ENCODE results near the gene E2F3. TPM values are rescaled to one million over a fixed set of nuclear protein-coding genes. Genes with fewer than 3 reads are reported as not detected.

Gene E2F3
- total and polyA plus RNA-seq, 10 of the 15 experiments (the other 5 are each of a cell fraction or from before 2014, with no cell fraction given), result 5.1 to 16.8 (median 10.6) TPM

DNA sequence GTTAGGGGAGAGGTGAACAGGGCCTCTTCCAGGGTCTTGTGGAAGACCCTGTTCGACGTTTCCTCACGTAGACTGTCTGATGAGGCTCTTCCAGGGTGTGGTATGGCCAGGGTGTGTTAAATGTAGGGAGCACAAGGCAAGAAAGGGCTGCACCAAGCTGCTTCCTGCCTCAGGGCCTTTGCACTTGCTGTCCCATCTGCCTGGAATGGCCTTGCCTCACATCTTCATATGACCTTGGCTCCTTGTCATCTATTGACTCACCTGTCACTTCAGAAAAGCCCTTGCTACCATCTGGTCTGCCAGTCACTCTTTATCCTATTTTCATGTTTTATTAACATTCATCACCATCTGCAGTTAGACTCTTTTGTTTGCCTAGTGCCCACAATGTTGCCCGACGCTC, 31.0 kb downstream of the E2F3 start:
- no peak overlapping the region for H3K4me2 ChIP-seq (ENCODE audit: control insufficient read depth, insufficient read depth)
- DNase-seq (ENCODE audit: low read depth, low spot score), result no peak
- in situ Hi-C loops (cut with MboI) (no loop called here), intact Hi-C loops (cut with micrococcal nuclease; ENCODE audit: unreplicated experiment) (no loop called here)
- no peak for ATAC-seq
- no peak overlapping the region for H2AFZ ChIP-seq (ENCODE audit: control insufficient read depth, low read depth, low read length)
- POLR2A ChIA-PET, result no interaction called here
- CTCF ChIA-PET, result no interaction called here
- H3K27ac ChIP-seq (ENCODE audit: control insufficient read depth, insufficient read depth), result no peak overlapping the region
- H3K4me1 ChIP-seq (ENCODE audit: control insufficient read depth, insufficient read depth, low read length), result peaks cover 7% of the 10 kb centered on the region
- RAD21 ChIA-PET (ENCODE audit: unreplicated experiment), result no interaction called here
- H3K9me3 ChIP-seq (replicated peaks; ENCODE audit: control insufficient read depth, insufficient read depth, low read length), result peaks cover 1% of the 10 kb centered on the region; the same call in 2 of the 3 replicates
- BruUV-seq (replicated peaks), result no TSS peak
- WGBS (ENCODE audit: insufficient coverage, insufficient replicate concordance, low lambda C conversion rate, missing lambda C conversion rate), result 97% methylated on average over 5 of the region's 5 CpGs
- H3K4me3 ChIP-seq, result no peak overlapping the region
- H3K36me3 ChIP-seq (ENCODE audit: control insufficient read depth in 2 of 2, insufficient read depth in 2 of 2, low read length in 1 of 2), result peaks cover 4 to 9% of the 10 kb centered on the region in 2 experiments; a peak in 3 of 4 replicates
- peaks cover 4% of the 10 kb centered on the region; the same call in 1 of the 2 replicates for H4K20me1 ChIP-seq (ENCODE audit: control insufficient read depth, insufficient read depth)
- H3K27me3 ChIP-seq (replicated peaks in 1 of 2; ENCODE audit: control insufficient read depth in 2 of 2, insufficient read depth in 2 of 2, low read length in 1 of 2), result no peaks in the 10 kb centered on the region
- peaks cover 43% of the 10 kb centered on the region for H3K79me2 ChIP-seq (ENCODE audit: control insufficient read depth, insufficient read depth, low read length)
- no peak for FAIRE-seq
- TF ChIP-seq SP1 (IDR thresholded peaks at IDR 0.05; ENCODE audit: low read depth, low read length) (no peak), JUNB (IDR thresholded peaks at IDR 0.05) (no peak), EGR1 (IDR thresholded peaks at IDR 0.05; ENCODE audit: borderline replicate concordance in 1 of 2, low read depth in 2 of 2, low read length in 2 of 2) (no peak)
- SMC1A ChIA-PET (ENCODE audit: uncharacterized antibody, unreplicated experiment), result interaction anchor here (1.1 to 1.2 kb wide), 2 partner anchors 17 to 28 kb away, joined by 3 read pairs; no protein-coding TSS in a partner anchor
- no peak overlapping the region for H3K9ac ChIP-seq (ENCODE audit: control insufficient read depth, insufficient read depth, low read length)

DNA sequence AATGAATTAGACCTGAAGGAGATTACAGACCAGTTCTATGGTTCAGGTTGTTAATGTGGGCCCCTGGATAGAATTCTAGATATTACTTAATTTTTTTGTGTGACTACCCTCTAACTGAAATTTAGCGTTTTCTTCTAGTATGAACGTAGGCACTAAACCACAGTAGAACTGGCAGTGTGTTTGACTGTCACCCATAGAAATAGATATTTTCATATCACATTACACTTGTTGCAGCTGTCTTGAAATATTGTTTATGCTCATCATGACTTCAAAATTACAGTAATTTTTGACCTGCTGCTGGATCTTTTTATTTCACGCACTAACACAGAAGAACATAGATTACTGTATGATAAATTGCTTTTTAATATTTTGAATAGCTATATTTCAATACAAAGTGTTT, 31.6 kb downstream of the E2F3 start:
- no peak for TF ChIP-seq EZH2 (IDR thresholded peaks at IDR 0.05; ENCODE audit: borderline replicate concordance, control insufficient read depth, low read depth, low read length)
- no peak for TF ChIP-seq SREBF2 (IDR thresholded peaks at IDR 0.05; ENCODE audit: low read length)
- no peak for TF ChIP-seq SMARCA5 (IDR thresholded peaks at IDR 0.05)
- TF ChIP-seq, protein P1, sequence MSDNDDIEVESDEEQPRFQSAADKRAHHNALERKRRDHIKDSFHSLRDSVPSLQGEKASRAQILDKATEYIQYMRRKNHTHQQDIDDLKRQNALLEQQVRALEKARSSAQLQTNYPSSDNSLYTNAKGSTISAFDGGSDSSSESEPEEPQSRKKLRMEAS (IDR thresholded peaks at IDR 0.05; ENCODE audit: low read depth, low read length), result no peak
- TF ChIP-seq TCF7 (IDR thresholded peaks at IDR 0.05; ENCODE audit: borderline replicate concordance), result no peak
- no peak for TF ChIP-seq ZSCAN29 (IDR thresholded peaks at IDR 0.05)
- TF ChIP-seq BCL11A (IDR thresholded peaks at IDR 0.05; ENCODE audit: low read depth, low read length), result no peak
- TF ChIP-seq SMC3 (IDR thresholded peaks at IDR 0.05; ENCODE audit: borderline replicate concordance, low read length), result no peak
- TF ChIP-seq SIN3A (IDR thresholded peaks at IDR 0.05; ENCODE audit: low read depth, low read length), result no peak
- TF ChIP-seq JUND (IDR thresholded peaks at IDR 0.05; ENCODE audit: low read depth, low read length), result no peak
- no peak for TF ChIP-seq NR2C2 (IDR thresholded peaks at IDR 0.05; ENCODE audit: borderline replicate concordance, control insufficient read depth, insufficient read length, low read depth)
- peaks cover 4 to 9% of the 10 kb centered on the region in 2 experiments; a peak in 3 of 4 replicates for H3K36me3 ChIP-seq (ENCODE audit: control insufficient read depth in 2 of 2, insufficient read depth in 2 of 2, low read length in 1 of 2)
- CTCF ChIA-PET, result no interaction called here
- peaks cover 4% of the 10 kb centered on the region; the same call in 1 of the 2 replicates for H4K20me1 ChIP-seq (ENCODE audit: control insufficient read depth, insufficient read depth)
- FAIRE-seq, result no peak
- H3K9me3 ChIP-seq (replicated peaks; ENCODE audit: control insufficient read depth, insufficient read depth, low read length), result no peaks in the 10 kb centered on the region; the same call in 2 of the 3 replicates
- SMC1A ChIA-PET (ENCODE audit: uncharacterized antibody, unreplicated experiment), result interaction anchor here (0.9 kb wide), 1 partner anchor 74 kb away, joined by 3 read pairs; no protein-coding TSS in a partner anchor
- H3K4me2 ChIP-seq (ENCODE audit: control insufficient read depth, insufficient read depth), result no peak overlapping the region
- H3K4me3 ChIP-seq, result no peak overlapping the region
- intact Hi-C loops (cut with micrococcal nuclease; ENCODE audit: unreplicated experiment), result no loop called here
- in situ Hi-C loops (cut with MboI), result no loop called here
- ATAC-seq, result no peak
- no peak overlapping the region for H3K9ac ChIP-seq (ENCODE audit: control insufficient read depth, insufficient read depth, low read length)
- H3K27me3 ChIP-seq (replicated peaks in 1 of 2; ENCODE audit: control insufficient read depth in 2 of 2, insufficient read depth in 2 of 2, low read length in 1 of 2), result no peaks in the 10 kb centered on the region
- POLR2A ChIA-PET, result no interaction called here
- no peak for DNase-seq (ENCODE audit: low read depth, low spot score)
- RAD21 ChIA-PET (ENCODE audit: unreplicated experiment), result no interaction called here
- BruUV-seq (replicated peaks), result no TSS peak
- 100% methylated on average over 3 of the region's 3 CpGs for WGBS (ENCODE audit: insufficient coverage, insufficient replicate concordance, low lambda C conversion rate, missing lambda C conversion rate)
- H3K27ac ChIP-seq (ENCODE audit: control insufficient read depth, insufficient read depth), result no peak overlapping the region
- H2AFZ ChIP-seq (ENCODE audit: control insufficient read depth, low read depth, low read length), result no peak overlapping the region
- H3K4me1 ChIP-seq (ENCODE audit: control insufficient read depth, insufficient read depth, low read length), result peaks cover 2% of the 10 kb centered on the region
- H3K79me2 ChIP-seq (ENCODE audit: control insufficient read depth, insufficient read depth, low read length), result peaks cover 45% of the 10 kb centered on the region
